NB4 (cell line): ENCODE measurements around the gene PGM3.

Source experiments
- CTCF ChIP-seq: IDR thresholded peaks from one replicate; pipeline ENCODE4 v1.5.1; 2012; ENCODE audit warnings: low read depth, low read length
- MAX ChIP-seq: IDR thresholded peaks from 2 replicates; pipeline ENCODE4 v1.6.1; 2011; ENCODE audit warnings: low read depth, low read length
- POLR2A ChIP-seq: IDR thresholded peaks from 2 replicates; pipeline ENCODE4 v1.6.1; 2011; ENCODE audit warnings: mild to moderate bottlenecking; ENCODE audit not compliant: insufficient read length; ENCODE audit errors: extremely low read depth

GRCh38 chr6:83199863-83200225 is 6.8 kb upstream of the PGM3 start:
- TF ChIP-seq CTCF (no peak), POLR2A (no peak), MAX (no peak)
